Astrocyte (in vitro differentiated cells and primary cell): ENCODE results near the gene SRGN. TPM values are rescaled to one million over a fixed set of nuclear protein-coding genes. Genes with fewer than 3 reads are reported as not detected.
A peak's percentile ranks its signal among the peaks of the same experiment; 100 is the strongest.

ENCODE experiments used
- DNase-seq: peaks from one replicate; pipeline ENCODE4 v3.0.0-alpha.2; 2010; ENCODE audit warnings: low read depth
- FAIRE-seq: peaks from 2 replicates; lab custom pipeline; 2011; peaks lifted over from hg19 to GRCh38; lab: Jason Lieb, UNC
- H2AFZ ChIP-seq: 2 replicates; pipeline ENCODE4 v1.6.0; 2012; ENCODE audit warnings: low read depth, low read length, inconsistent platforms
- H3K27ac ChIP-seq: 2 replicates; pipeline ENCODE4 v1.5.1; 2011; ENCODE audit warnings: low read depth, low read length, inconsistent platforms
- H3K27me3 ChIP-seq: 2 replicates; pipeline ENCODE4 v1.6.0; 2011; ENCODE audit warnings: low read length, inconsistent platforms; ENCODE audit not compliant: insufficient read depth
- H3K36me3 ChIP-seq: 2 replicates; pipeline ENCODE4 v1.5.1; 2011; ENCODE audit warnings: low read length, inconsistent platforms; ENCODE audit not compliant: insufficient read depth
- H3K4me1 ChIP-seq: 2 replicates; pipeline ENCODE4 v1.5.1; 2011; ENCODE audit warnings: low read length, inconsistent platforms; ENCODE audit not compliant: insufficient read depth
- H3K4me2 ChIP-seq: 2 replicates; pipeline ENCODE4 v1.6.0; 2012; ENCODE audit warnings: low read length, inconsistent platforms
- H3K4me3 ChIP-seq: 2 replicates; pipeline ENCODE4 v1.5.1; 2011; ENCODE audit warnings: low read depth, mild to moderate bottlenecking, low read length, inconsistent platforms; ENCODE audit not compliant: insufficient read depth
- H3K79me2 ChIP-seq: 2 replicates; pipeline ENCODE4 v1.6.0; 2012; ENCODE audit warnings: mild to moderate bottlenecking, low read length, inconsistent platforms; ENCODE audit not compliant: insufficient read depth
- H3K9ac ChIP-seq: 2 replicates; pipeline ENCODE4 v1.6.0; 2012; ENCODE audit warnings: mild to moderate bottlenecking, low read length, inconsistent platforms
- H3K9me3 ChIP-seq: 2 replicates; pipeline ENCODE4 v1.5.1; 2012; ENCODE audit warnings: low read depth, mild to moderate bottlenecking, low read length, inconsistent platforms; ENCODE audit not compliant: insufficient read depth
- H4K20me1 ChIP-seq: 2 replicates; pipeline ENCODE4 v1.6.0; 2012; ENCODE audit warnings: low read length, inconsistent platforms; ENCODE audit not compliant: insufficient read depth
- H3K27ac Mint-ChIP-seq: one replicate; pipeline ENCODE4 v1.8.0; 2021; ENCODE audit warnings: mild to moderate bottlenecking, mixed read lengths; ENCODE audit not compliant: unreplicated experiment
- H3K27me3 Mint-ChIP-seq: one replicate; pipeline ENCODE4 v1.8.0; 2021; ENCODE audit warnings: low read depth, mixed read lengths; ENCODE audit not compliant: unreplicated experiment
- H3K36me3 Mint-ChIP-seq: one replicate; pipeline ENCODE4 v1.8.0; 2021; ENCODE audit warnings: low read depth, mixed read lengths; ENCODE audit not compliant: unreplicated experiment
- H3K4me1 Mint-ChIP-seq: one replicate; pipeline ENCODE4 v1.8.0; 2021; ENCODE audit warnings: low read depth, mixed read lengths; ENCODE audit not compliant: unreplicated experiment
- H3K4me3 Mint-ChIP-seq: one replicate; pipeline ENCODE4 v1.8.0; 2021; ENCODE audit warnings: mild to moderate bottlenecking, moderate library complexity, mixed read lengths; ENCODE audit not compliant: unreplicated experiment
- H3K9me3 Mint-ChIP-seq: one replicate; pipeline ENCODE4 v1.8.0; 2021; ENCODE audit warnings: mild to moderate bottlenecking, mixed read lengths; ENCODE audit not compliant: unreplicated experiment
- CTCF ChIP-seq: IDR thresholded peaks from 2 replicates; pipeline ENCODE4 v1.5.1; 2011; ENCODE audit warnings: low read depth, mild to moderate bottlenecking, inconsistent platforms, low read length, moderate library complexity; ENCODE audit not compliant: insufficient read depth
- EZH2 ChIP-seq: IDR thresholded peaks from 2 replicates; pipeline ENCODE4 v1.6.1; 2012; ENCODE audit warnings: mild to moderate bottlenecking, low read length, inconsistent platforms; ENCODE audit not compliant: insufficient read depth
- total RNA-seq: library from RNA; stranded (reverse); gene quantifications from 2 replicates; pipeline ENCODE4 v1.2.1, GENCODE V29; 2021

Gene SRGN
- total RNA-seq, 1 donor from 2014 or later, result 0.30 TPM

- Histone ChIP-seq H3K4me1 (peaks cover 7% of the 10 kb centered on the region), H3K36me3 (no peaks in the 10 kb centered on the region), H3K4me3 (no peak overlapping the region), H2AFZ (no peak overlapping the region), H3K9ac (no peak overlapping the region), H3K4me2 (peak overlapping the region; percentile 64), H3K27ac (peak overlapping the region; percentile 25), H3K27me3 (no peaks in the 10 kb centered on the region), H4K20me1 (no peaks in the 10 kb centered on the region), H3K79me2 (peaks cover 36% of the 10 kb centered on the region), H3K9me3 (no peaks in the 10 kb centered on the region)
- no peak overlapping the region for H3K4me3 Mint-ChIP-seq
- no peak for TF ChIP-seq CTCF
- TF ChIP-seq EZH2, result no peak
- H3K4me1 Mint-ChIP-seq, result no peaks in the 10 kb centered on the region
- DNase-seq, result peak; percentile 58
- H3K27ac Mint-ChIP-seq, result no peak overlapping the region
- H3K9me3 Mint-ChIP-seq, result no peaks in the 10 kb centered on the region
- no peak for FAIRE-seq
- peaks cover 3% of the 10 kb centered on the region for H3K27me3 Mint-ChIP-seq
- H3K36me3 Mint-ChIP-seq, result no peaks in the 10 kb centered on the region
Observed at GRCh38 chr10:69089638-69090599, 2.0 kb downstream of the SRGN start.

- Histone ChIP-seq H3K4me2 (peak overlapping the region; percentile 64), H3K4me1 (peaks cover 7% of the 10 kb centered on the region), H3K9me3 (no peaks in the 10 kb centered on the region), H3K4me3 (no peak overlapping the region), H3K79me2 (peaks cover 39% of the 10 kb centered on the region), H2AFZ (no peak overlapping the region), H3K36me3 (no peaks in the 10 kb centered on the region), H4K20me1 (no peaks in the 10 kb centered on the region), H3K27me3 (no peaks in the 10 kb centered on the region), H3K27ac (no peak overlapping the region), H3K9ac (no peak overlapping the region)
- H3K9me3 Mint-ChIP-seq, result no peaks in the 10 kb centered on the region
- no peak overlapping the region for H3K4me3 Mint-ChIP-seq
- DNase-seq, result no peak
- TF ChIP-seq CTCF (no peak), EZH2 (no peak)
- no peaks in the 10 kb centered on the region for H3K4me1 Mint-ChIP-seq
- FAIRE-seq, result no peak
- no peaks in the 10 kb centered on the region for H3K36me3 Mint-ChIP-seq
- H3K27me3 Mint-ChIP-seq, result peaks cover 3% of the 10 kb centered on the region
- no peak overlapping the region for H3K27ac Mint-ChIP-seq
Observed at GRCh38 chr10:69090685-69091084, 2.8 kb downstream of the SRGN start.

GRCh38 chr10:69091143-69091651 lies 3.3 kb downstream of the SRGN start:
- Mint-ChIP-seq H3K4me1 (no peaks in the 10 kb centered on the region), H3K4me3 (no peak overlapping the region), H3K36me3 (no peaks in the 10 kb centered on the region), H3K27me3 (peaks cover 3% of the 10 kb centered on the region), H3K27ac (no peak overlapping the region), H3K9me3 (no peaks in the 10 kb centered on the region)
- Histone ChIP-seq H3K4me3 (no peak overlapping the region), H2AFZ (no peak overlapping the region), H3K9ac (no peak overlapping the region), H4K20me1 (no peaks in the 10 kb centered on the region), H3K4me2 (peak overlapping the region; percentile 64), H3K27ac (no peak overlapping the region), H3K27me3 (no peaks in the 10 kb centered on the region), H3K4me1 (peaks cover 5% of the 10 kb centered on the region), H3K79me2 (peaks cover 44% of the 10 kb centered on the region), H3K36me3 (no peaks in the 10 kb centered on the region), H3K9me3 (no peaks in the 10 kb centered on the region)
- FAIRE-seq (no peak), DNase-seq (no peak)
- TF ChIP-seq EZH2, result no peak
- TF ChIP-seq CTCF, result no peak
